Endodermal cell (in vitro differentiated cells): Measurements from ENCODE around the gene ZNF692. TPM values are rescaled to one million over a fixed set of nuclear protein-coding genes. Genes with fewer than 3 reads are reported as not detected.

Source experiments
- DNase-seq: peaks from one replicate; pipeline ENCODE4 v3.0.0-alpha.2; 2017
- H3K27ac ChIP-seq: 2 replicates; pipeline ENCODE4 v1.5.1; 2013; ENCODE audit warnings: mild to moderate bottlenecking, low read depth, low read length, moderate library complexity
- H3K27me3 ChIP-seq: 2 replicates; pipeline ENCODE4 v1.6.1; 2013; ENCODE audit warnings: mild to moderate bottlenecking, low read length, moderate library complexity; ENCODE audit not compliant: insufficient read depth, control insufficient read depth, poor library complexity, severe bottlenecking
- H3K36me3 ChIP-seq: 2 replicates; pipeline ENCODE4 v1.7.0; 2013; ENCODE audit warnings: mild to moderate bottlenecking, low read length, moderate library complexity; ENCODE audit not compliant: control insufficient read depth, insufficient read depth
- H3K4me1 ChIP-seq: one replicate; pipeline ENCODE4 v1.7.0; 2013; ENCODE audit warnings: low read length; ENCODE audit not compliant: control insufficient read depth, insufficient read depth
- H3K4me3 ChIP-seq: 2 replicates; pipeline ENCODE4 v1.5.1; 2013; ENCODE audit warnings: mild to moderate bottlenecking, low read length, moderate library complexity
- H3K9ac ChIP-seq: 2 replicates; pipeline ENCODE4 v1.6.1; 2013; ENCODE audit warnings: mild to moderate bottlenecking, low read length, moderate library complexity; ENCODE audit not compliant: poor library complexity, severe bottlenecking; ENCODE audit errors: extremely low read depth
- H3K9me3 ChIP-seq: 2 replicates; pipeline ENCODE4 v1.6.1; 2013; ENCODE audit warnings: mild to moderate bottlenecking, low read length, moderate library complexity; ENCODE audit not compliant: control insufficient read depth
- H3K27ac Mint-ChIP-seq: 2 replicates; pipeline ENCODE4 v1.8.0; 2020; ENCODE audit warnings: mixed read lengths
- H3K27me3 Mint-ChIP-seq: 2 replicates; pipeline ENCODE4 v1.8.0; 2021; ENCODE audit warnings: mild to moderate bottlenecking, mixed read lengths; ENCODE audit not compliant: insufficient read depth
- H3K36me3 Mint-ChIP-seq: 2 replicates; pipeline ENCODE4 v1.8.0; 2020; ENCODE audit warnings: low read depth, mixed read lengths
- H3K4me1 Mint-ChIP-seq: 2 replicates; pipeline ENCODE4 v1.8.0; 2020; ENCODE audit warnings: mixed read lengths
- H3K4me3 Mint-ChIP-seq: 2 replicates; pipeline ENCODE4 v1.8.0; 2020; ENCODE audit warnings: mild to moderate bottlenecking, moderate library complexity, mixed read lengths
- H3K9me3 Mint-ChIP-seq: 2 replicates; pipeline ENCODE4 v1.8.0; 2020; ENCODE audit warnings: mild to moderate bottlenecking, mixed read lengths
- WGBS, 2 experiments: methylation state at CpG; one replicate each; pipeline versions ENCODE4 v1.1.5 to v1.1.7; 2013; ENCODE audit warnings: missing lambda C conversion rate in 2 of 2, mixed read lengths in 1 of 2; ENCODE audit not compliant: insufficient coverage in 1 of 2, insufficient read length in 1 of 2; 5-methylcytosine and 5-hydroxymethylcytosine counted together
- total RNA-seq, 2 donors: library from RNA; stranded (reverse); fragmentation: NEBNext Ultra II Directional in 1 of 2; extraction: Animal tissue kit (Norgen Biotek cat#: 25700) in 1 of 2; gene quantifications; 2 replicates in 1 of 2; 3 replicates in 1 of 2; pipeline ENCODE4 v1.2.1, GENCODE V29; 2021
- TF ChIP-seq, protein P1 (sequence below): fragments of 200-600 bp; sonication (generic); conservative IDR thresholded peaks from 2 replicates; pipeline ENCODE4 v1.5.0; 2021; ENCODE audit warnings: antibody characterized with exemption, mild to moderate bottlenecking

Gene ZNF692
- total RNA-seq, 2 donors from 2014 or later, result 47.6 to 50.3 TPM

DNA sequence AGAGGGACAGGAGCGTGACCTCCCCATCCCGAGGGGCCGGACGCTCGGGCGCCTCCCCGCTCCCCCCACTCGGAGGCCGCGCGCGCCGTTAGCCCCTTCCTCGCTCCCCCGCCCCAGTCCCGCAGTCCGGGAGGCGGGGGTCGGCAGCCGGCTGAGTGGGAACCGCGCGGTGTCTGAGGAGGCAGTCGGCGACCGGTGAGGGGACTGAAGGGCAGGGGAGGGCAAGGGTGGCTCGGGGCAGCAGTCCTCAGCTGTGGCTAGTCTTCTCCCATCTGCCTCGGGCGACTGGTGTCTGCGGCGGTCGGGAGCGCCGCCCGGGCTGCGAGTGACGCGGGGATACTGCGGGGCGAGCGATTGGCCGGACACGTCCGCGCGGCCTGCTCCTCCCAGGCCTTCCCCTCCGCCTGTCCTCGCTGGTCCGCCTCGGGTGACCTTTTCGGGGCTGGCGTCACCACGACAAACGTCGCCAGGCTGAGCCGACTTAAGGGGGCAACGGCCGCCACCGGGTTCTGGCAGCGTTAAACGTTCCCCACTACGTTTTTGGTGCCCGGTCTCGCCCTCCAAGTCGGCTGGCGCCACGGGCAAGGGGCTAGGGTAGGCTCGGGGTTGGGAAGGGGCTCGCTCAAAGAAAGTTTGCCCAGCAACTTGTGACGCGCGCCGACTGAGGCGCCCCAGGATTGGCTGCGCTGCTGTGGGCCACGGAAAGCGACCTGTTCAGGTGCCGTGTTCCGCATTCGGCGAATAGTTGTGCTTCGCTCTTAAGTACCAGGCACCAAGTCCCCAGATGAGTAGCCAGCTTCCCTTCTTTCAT is 20.3 kb downstream of the ZNF692 start:
- peaks cover 5% of the 10 kb centered on the region for H3K4me1 Mint-ChIP-seq
- peak; percentile 98 for DNase-seq
- TF ChIP-seq, protein P1, sequence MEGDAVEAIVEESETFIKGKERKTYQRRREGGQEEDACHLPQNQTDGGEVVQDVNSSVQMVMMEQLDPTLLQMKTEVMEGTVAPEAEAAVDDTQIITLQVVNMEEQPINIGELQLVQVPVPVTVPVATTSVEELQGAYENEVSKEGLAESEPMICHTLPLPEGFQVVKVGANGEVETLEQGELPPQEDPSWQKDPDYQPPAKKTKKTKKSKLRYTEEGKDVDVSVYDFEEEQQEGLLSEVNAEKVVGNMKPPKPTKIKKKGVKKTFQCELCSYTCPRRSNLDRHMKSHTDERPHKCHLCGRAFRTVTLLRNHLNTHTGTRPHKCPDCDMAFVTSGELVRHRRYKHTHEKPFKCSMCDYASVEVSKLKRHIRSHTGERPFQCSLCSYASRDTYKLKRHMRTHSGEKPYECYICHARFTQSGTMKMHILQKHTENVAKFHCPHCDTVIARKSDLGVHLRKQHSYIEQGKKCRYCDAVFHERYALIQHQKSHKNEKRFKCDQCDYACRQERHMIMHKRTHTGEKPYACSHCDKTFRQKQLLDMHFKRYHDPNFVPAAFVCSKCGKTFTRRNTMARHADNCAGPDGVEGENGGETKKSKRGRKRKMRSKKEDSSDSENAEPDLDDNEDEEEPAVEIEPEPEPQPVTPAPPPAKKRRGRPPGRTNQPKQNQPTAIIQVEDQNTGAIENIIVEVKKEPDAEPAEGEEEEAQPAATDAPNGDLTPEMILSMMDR, result no peak
- Histone ChIP-seq H3K9ac (peak overlapping the region; percentile 91), H3K36me3 (no peaks in the 10 kb centered on the region), H3K9me3 (no peaks in the 10 kb centered on the region), H3K4me3 (peak overlapping the region; percentile 87), H3K27me3 (peaks cover 13% of the 10 kb centered on the region), H3K4me1 (no peaks in the 10 kb centered on the region), H3K27ac (peak overlapping the region; percentile 97)
- H3K4me3 Mint-ChIP-seq, result no peak overlapping the region
- no peaks in the 10 kb centered on the region for H3K36me3 Mint-ChIP-seq
- 0% methylated on average over 15 to 82 of the region's 82 CpGs for WGBS, 2 experiments
- no peaks in the 10 kb centered on the region for H3K27me3 Mint-ChIP-seq
- peak overlapping the region; percentile 97 for H3K27ac Mint-ChIP-seq
- no peaks in the 10 kb centered on the region for H3K9me3 Mint-ChIP-seq

DNA sequence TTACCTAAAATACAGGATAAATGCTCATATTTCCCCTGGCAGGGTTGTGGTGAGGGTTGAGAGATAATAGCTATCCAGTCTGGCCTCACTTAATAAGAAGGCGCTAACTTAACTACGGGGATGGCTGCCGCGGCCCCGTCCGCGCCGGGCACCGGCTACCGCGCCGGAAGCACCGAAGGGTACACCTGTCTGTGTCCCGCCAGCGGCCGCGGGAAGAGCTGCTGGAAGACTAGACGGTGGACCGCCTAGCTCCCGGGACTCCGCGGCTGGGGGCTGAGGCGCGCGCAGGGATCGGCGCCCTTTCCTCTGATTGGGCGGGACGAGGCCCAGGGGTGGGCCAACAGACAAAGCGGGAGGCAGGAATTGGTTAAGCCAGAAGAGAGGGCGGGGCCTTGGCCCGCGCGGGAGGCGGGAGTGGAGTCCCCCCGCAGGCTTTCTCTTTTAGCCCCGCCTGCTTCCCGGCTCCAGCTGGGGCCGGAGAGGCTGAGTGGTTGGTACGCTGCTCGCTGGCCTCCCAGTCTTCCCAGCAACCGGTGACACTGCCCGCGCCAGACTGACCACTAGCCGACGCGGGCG is 21.0 kb downstream of the ZNF692 start, which contains the start of gene ZNF672:
Gene ZNF672 (plus strand): TSS at position 444 of the 576 bp plus-strand sequence. CDS start 9,051 bp downstream, outside the sequence.
- Mint-ChIP-seq H3K9me3 (no peaks in the 10 kb centered on the region), H3K27me3 (peaks cover 2% of the 10 kb centered on the region), H3K4me3 (no peak within 1 kb of the TSS), H3K4me1 (peaks cover 5% of the 10 kb centered on the region), H3K27ac (peak within 1 kb of the TSS; percentile 97), H3K36me3 (no peaks in the 10 kb centered on the region)
- peak; percentile 99 for DNase-seq
- peaks cover 16% of the 10 kb centered on the region for H3K27me3 ChIP-seq
- TF ChIP-seq, protein P1, result no peak
- H3K4me3 ChIP-seq, result peak within 1 kb of the TSS; percentile 87
- WGBS, 2 experiments, result 0% methylated on average over 7 to 48 of the region's 48 CpGs
- peak within 1 kb of the TSS; percentile 91 for H3K9ac ChIP-seq
- peak within 1 kb of the TSS; percentile 97 for H3K27ac ChIP-seq
- no peaks in the 10 kb centered on the region for H3K9me3 ChIP-seq
- no peaks in the 10 kb centered on the region for H3K36me3 ChIP-seq
- no peaks in the 10 kb centered on the region for H3K4me1 ChIP-seq

DNA sequence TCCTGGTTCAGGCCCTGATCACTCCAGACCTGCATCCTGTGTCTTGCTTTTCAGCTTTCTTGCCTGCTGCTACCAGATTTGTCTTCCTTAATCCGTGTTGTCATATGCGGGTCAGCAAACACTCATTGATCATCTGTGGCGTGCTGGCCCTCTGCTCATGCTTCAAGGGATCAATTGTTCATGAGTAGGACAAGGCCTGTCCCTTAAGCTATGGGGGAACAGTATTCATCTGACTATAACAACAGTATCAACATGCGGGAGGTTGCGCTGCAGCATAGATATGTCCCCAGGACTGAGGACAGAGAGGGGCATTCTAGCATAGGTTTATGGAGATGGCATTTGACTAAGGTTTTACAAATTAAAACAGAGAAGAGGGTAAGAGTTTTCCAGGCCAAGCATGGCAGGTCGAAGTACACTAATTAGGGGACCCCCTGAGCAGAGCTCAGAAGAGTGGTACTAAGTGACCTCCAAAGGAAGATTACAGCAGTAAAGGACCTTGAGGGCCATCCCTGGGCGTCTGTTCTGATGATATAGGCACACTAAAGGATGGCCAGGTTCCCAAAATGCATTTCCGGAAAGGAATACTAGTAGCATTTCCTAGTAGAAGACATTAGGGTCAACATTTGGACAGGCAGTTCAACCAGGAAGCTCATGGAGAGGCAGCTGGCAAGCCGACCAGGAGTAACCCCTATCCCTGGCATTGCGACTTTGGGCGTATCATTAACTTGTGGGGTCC is 21.7 kb downstream of the ZNF692 start:
- WGBS, 2 experiments, result 64 to 78% methylated on average over 8 to 11 of the region's 11 CpGs
- Mint-ChIP-seq H3K27ac (peak overlapping the region; percentile 82), H3K4me1 (peaks cover 5% of the 10 kb centered on the region), H3K4me3 (no peak overlapping the region), H3K9me3 (no peaks in the 10 kb centered on the region), H3K27me3 (peaks cover 2% of the 10 kb centered on the region), H3K36me3 (no peaks in the 10 kb centered on the region)
- H3K4me1 ChIP-seq, result no peaks in the 10 kb centered on the region
- no peaks in the 10 kb centered on the region for H3K9me3 ChIP-seq
- no peaks in the 10 kb centered on the region for H3K36me3 ChIP-seq
- H3K9ac ChIP-seq, result peak overlapping the region; percentile 60
- peaks cover 16% of the 10 kb centered on the region for H3K27me3 ChIP-seq
- DNase-seq, result no peak
- TF ChIP-seq, protein P1, result no peak
- H3K27ac ChIP-seq, result peak overlapping the region; percentile 29
- H3K4me3 ChIP-seq, result peak overlapping the region; percentile 87
